22Rv1 (cell line): ENCODE data around the gene FBXO15.

Experiments
- ZFX ChIP-seq: fragments of 450-650 bp; IDR thresholded peaks from 2 replicates; pipeline ENCODE4 v1.6.1; 2017; ENCODE audit warnings: antibody characterized with exemption, borderline replicate concordance
- TF ChIP-seq, protein P1 (sequence below): fragments of 450-650 bp; IDR thresholded peaks from 2 replicates; pipeline ENCODE4 v1.5.1; 2017; ENCODE audit warnings: mild to moderate bottlenecking

GRCh38 chr18:74139888-74140287 is 7.7 kb downstream of the FBXO15 start:
- TF ChIP-seq, protein P1, sequence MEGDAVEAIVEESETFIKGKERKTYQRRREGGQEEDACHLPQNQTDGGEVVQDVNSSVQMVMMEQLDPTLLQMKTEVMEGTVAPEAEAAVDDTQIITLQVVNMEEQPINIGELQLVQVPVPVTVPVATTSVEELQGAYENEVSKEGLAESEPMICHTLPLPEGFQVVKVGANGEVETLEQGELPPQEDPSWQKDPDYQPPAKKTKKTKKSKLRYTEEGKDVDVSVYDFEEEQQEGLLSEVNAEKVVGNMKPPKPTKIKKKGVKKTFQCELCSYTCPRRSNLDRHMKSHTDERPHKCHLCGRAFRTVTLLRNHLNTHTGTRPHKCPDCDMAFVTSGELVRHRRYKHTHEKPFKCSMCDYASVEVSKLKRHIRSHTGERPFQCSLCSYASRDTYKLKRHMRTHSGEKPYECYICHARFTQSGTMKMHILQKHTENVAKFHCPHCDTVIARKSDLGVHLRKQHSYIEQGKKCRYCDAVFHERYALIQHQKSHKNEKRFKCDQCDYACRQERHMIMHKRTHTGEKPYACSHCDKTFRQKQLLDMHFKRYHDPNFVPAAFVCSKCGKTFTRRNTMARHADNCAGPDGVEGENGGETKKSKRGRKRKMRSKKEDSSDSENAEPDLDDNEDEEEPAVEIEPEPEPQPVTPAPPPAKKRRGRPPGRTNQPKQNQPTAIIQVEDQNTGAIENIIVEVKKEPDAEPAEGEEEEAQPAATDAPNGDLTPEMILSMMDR, result no peak
- no peak for TF ChIP-seq ZFX
